Neural progenitor cell (in vitro differentiated cells): ENCODE measurements around the gene FCAMR. TPM values are rescaled to one million over a fixed set of nuclear protein-coding genes. Genes with fewer than 3 reads are reported as not detected.

Experiments
- DNase-seq: peaks from one replicate; pipeline ENCODE4 v3.0.0-alpha.2; 2016; ENCODE audit warnings: low spot score
- H2AFZ ChIP-seq: fragments of 200-600 bp; sonication (generic); replicated peaks from 2 replicates; pipeline ENCODE4 v1.6.1; 2016; ENCODE audit warnings: antibody characterized with exemption
- H3F3A ChIP-seq: fragments of 200-600 bp; sonication (generic); 2 replicates; pipeline ENCODE4 v1.6.1; 2016; ENCODE audit warnings: antibody characterized with exemption, low read depth
- H3K27ac ChIP-seq: fragments of 200-600 bp; sonication (generic); 2 replicates; pipeline ENCODE4 v1.5.1; 2016; ENCODE audit warnings: mild to moderate bottlenecking
- H3K27me3 ChIP-seq: fragments of 200-600 bp; sonication (generic); 2 replicates; pipeline ENCODE4 v1.6.1; 2016; ENCODE audit warnings: mild to moderate bottlenecking, moderate library complexity
- H3K36me3 ChIP-seq: fragments of 200-600 bp; sonication (generic); 2 replicates; pipeline ENCODE4 v1.5.1; 2016
- H3K4me1 ChIP-seq: fragments of 200-600 bp; sonication (generic); 2 replicates; pipeline ENCODE4 v1.6.1; 2016; ENCODE audit warnings: mixed run types
- H3K4me2 ChIP-seq: fragments of 200-600 bp; sonication (generic); 2 replicates; pipeline ENCODE4 v1.6.1; 2016
- H3K4me3 ChIP-seq: fragments of 200-600 bp; sonication (generic); 2 replicates; pipeline ENCODE4 v1.5.1; 2016
- H3K79me2 ChIP-seq: fragments of 200-600 bp; sonication (generic); 2 replicates; pipeline ENCODE4 v1.6.1; 2016; ENCODE audit warnings: low read depth
- H3K9ac ChIP-seq: fragments of 200-600 bp; sonication (generic); 2 replicates; pipeline ENCODE4 v1.6.1; 2016
- H3K9me3 ChIP-seq: fragments of 200-600 bp; sonication (generic); 2 replicates; pipeline ENCODE4 v1.5.1; 2016; ENCODE audit warnings: low read depth
- H4K20me1 ChIP-seq: fragments of 200-600 bp; sonication (generic); 2 replicates; pipeline ENCODE4 v1.6.1; 2016; ENCODE audit warnings: low read depth
- H3K27ac Mint-ChIP-seq: 3 replicates; pipeline ENCODE4 v1.8.0; 2021; ENCODE audit warnings: mixed read lengths
- H3K27me3 Mint-ChIP-seq: 2 replicates; pipeline ENCODE4 v1.8.0; 2022; ENCODE audit warnings: low read depth, mild to moderate bottlenecking, inconsistent platforms, moderate library complexity, mixed read lengths; ENCODE audit not compliant: insufficient read depth
- H3K36me3 Mint-ChIP-seq: 3 replicates; pipeline ENCODE4 v1.8.0; 2021; ENCODE audit warnings: mixed read lengths
- H3K4me1 Mint-ChIP-seq: 3 replicates; pipeline ENCODE4 v1.8.0; 2021; ENCODE audit warnings: mixed read lengths
- H3K4me3 Mint-ChIP-seq: 3 replicates; pipeline ENCODE4 v1.8.0; 2021; ENCODE audit warnings: mild to moderate bottlenecking, moderate library complexity, mixed read lengths
- H3K9me3 Mint-ChIP-seq: 3 replicates; pipeline ENCODE4 v1.8.0; 2020; ENCODE audit warnings: mixed read lengths
- CTCF ChIP-seq: fragments of 200-600 bp; sonication (generic); IDR thresholded peaks from 2 replicates; pipeline ENCODE4 v1.5.1; 2017; ENCODE audit warnings: antibody characterized with exemption, mild to moderate bottlenecking
- EZH2 ChIP-seq: fragments of 200-600 bp; sonication (generic); IDR thresholded peaks from 2 replicates; pipeline ENCODE4 v1.6.1; 2017; ENCODE audit warnings: antibody characterized with exemption, mild to moderate bottlenecking, moderate library complexity
- EZH2phosphoT487 ChIP-seq: fragments of 200-600 bp; sonication (generic); IDR thresholded peaks from 2 replicates; pipeline ENCODE4 v1.6.1; 2017; ENCODE audit warnings: antibody characterized with exemption
- total RNA-seq: library from RNA; depleted of rRNA; stranded (reverse); fragments of >200 nt; gene quantifications from 2 replicates; pipeline ENCODE4 v1.2.3, GENCODE V29; 2015; ENCODE audit warnings: low replicate concordance

Gene FCAMR
- total RNA-seq, 1 donor from 2014 or later: not detected

DNA sequence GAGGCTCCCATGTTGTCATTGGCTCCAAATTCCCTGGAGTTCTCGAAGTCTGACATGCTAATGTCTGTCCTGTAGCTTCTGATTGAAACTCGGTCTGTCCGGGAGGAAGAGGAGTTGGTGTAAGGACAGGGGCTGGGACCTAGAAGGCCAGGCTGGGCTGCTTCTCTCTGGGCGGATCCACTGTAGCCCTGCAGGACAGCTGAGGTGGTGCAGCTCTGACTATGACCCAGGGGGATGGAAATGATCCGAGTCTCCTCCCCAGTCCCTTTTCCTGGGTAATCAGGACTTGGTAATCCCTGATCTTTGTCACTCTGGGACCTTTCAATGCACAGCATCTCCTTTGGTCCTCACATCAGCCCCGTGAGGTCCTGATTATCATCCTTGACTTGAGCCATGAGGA is 38.6 kb downstream of the FCAMR start:
- Histone ChIP-seq H3K9ac (no peak overlapping the region), H3K36me3 (no peaks in the 10 kb centered on the region), H3K9me3 (no peaks in the 10 kb centered on the region), H3K79me2 (no peaks in the 10 kb centered on the region), H3K4me1 (no peaks in the 10 kb centered on the region), H3K27me3 (no peaks in the 10 kb centered on the region), H3K4me3 (no peak overlapping the region), H3K4me2 (no peak overlapping the region), H4K20me1 (no peaks in the 10 kb centered on the region), H3K27ac (no peak overlapping the region), H2AFZ (no peak overlapping the region), H3F3A (no peaks in the 10 kb centered on the region)
- TF ChIP-seq EZH2phosphoT487 (no peak), EZH2 (no peak), CTCF (no peak)
- no peak overlapping the region for H3K4me3 Mint-ChIP-seq
- no peaks in the 10 kb centered on the region for H3K4me1 Mint-ChIP-seq
- no peaks in the 10 kb centered on the region for H3K27me3 Mint-ChIP-seq
- DNase-seq: no peak
- no peaks in the 10 kb centered on the region for H3K9me3 Mint-ChIP-seq
- no peak overlapping the region for H3K27ac Mint-ChIP-seq
- no peaks in the 10 kb centered on the region for H3K36me3 Mint-ChIP-seq

DNA sequence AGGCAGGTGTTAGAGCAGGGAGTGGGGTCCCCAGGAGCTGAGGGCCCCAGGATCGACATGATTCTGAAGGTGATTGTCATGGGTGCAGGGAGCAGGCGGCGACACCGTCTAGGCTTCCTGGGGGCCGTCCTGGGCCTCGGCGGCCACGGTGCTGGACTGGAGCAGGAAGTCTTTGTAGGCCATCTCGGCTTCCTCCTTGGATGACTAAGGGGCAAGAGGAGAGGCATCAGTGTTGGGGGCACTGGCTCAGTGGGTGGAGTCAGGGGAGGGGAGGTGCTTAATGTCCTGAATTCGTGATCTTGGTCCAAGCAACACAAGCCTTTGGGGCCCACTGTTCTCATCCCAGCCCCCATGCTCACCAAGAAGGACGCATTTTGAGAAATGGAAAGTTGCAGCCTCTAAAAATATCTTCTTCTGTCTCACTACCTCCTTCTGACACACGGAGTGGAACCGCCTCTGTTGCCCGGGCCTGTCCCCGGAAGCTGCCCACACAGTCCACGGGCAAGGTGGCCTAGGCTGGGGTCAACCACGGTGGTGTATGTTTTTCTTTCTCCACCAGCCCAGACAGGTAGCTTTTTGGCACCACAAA is 40.0 kb downstream of the FCAMR start:
- Mint-ChIP-seq H3K4me1 (no peaks in the 10 kb centered on the region), H3K27me3 (no peaks in the 10 kb centered on the region), H3K27ac (no peak overlapping the region), H3K4me3 (no peak overlapping the region), H3K9me3 (no peaks in the 10 kb centered on the region), H3K36me3 (no peaks in the 10 kb centered on the region)
- no peaks in the 10 kb centered on the region for H4K20me1 ChIP-seq
- H3K9ac ChIP-seq: no peak overlapping the region
- no peaks in the 10 kb centered on the region for H3K27me3 ChIP-seq
- TF ChIP-seq EZH2phosphoT487 (no peak), EZH2 (no peak), CTCF (no peak)
- DNase-seq: no peak
- no peak overlapping the region for H3K4me3 ChIP-seq
- H3K9me3 ChIP-seq: no peaks in the 10 kb centered on the region
- H3K4me2 ChIP-seq: no peak overlapping the region
- no peaks in the 10 kb centered on the region for H3K36me3 ChIP-seq
- H3K79me2 ChIP-seq: no peaks in the 10 kb centered on the region
- H3K27ac ChIP-seq: no peak overlapping the region
- no peaks in the 10 kb centered on the region for H3K4me1 ChIP-seq
- no peak overlapping the region for H2AFZ ChIP-seq
- no peaks in the 10 kb centered on the region for H3F3A ChIP-seq

DNA sequence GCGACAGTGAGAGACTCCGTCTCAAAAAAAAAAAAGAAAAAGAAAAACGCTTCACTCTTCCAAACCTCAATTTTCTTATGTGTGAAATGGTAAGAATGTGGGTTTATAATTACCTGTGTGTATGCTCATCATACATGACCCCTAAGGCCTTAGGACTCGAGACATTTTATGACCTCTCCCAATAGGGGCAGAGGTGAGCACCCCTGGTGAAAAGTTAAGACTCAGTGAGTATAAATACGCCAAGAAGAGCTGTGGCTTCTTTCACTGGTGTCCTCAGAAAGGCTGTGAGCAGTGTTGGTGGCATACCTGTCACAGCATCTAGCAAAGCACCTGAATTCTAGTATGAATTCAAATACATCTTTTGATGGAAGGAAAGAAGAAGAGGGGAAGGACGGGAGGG is 40.7 kb downstream of the FCAMR start:
- H3K27me3 Mint-ChIP-seq: no peaks in the 10 kb centered on the region
- no peaks in the 10 kb centered on the region for H3K4me1 ChIP-seq
- H3K36me3 ChIP-seq: no peaks in the 10 kb centered on the region
- no peak overlapping the region for H3K4me3 Mint-ChIP-seq
- no peak overlapping the region for H3K4me3 ChIP-seq
- no peak overlapping the region for H2AFZ ChIP-seq
- no peak for DNase-seq
- no peak overlapping the region for H3K4me2 ChIP-seq
- H3K9me3 Mint-ChIP-seq: no peaks in the 10 kb centered on the region
- H3K27ac ChIP-seq: no peak overlapping the region
- H3K27me3 ChIP-seq: no peaks in the 10 kb centered on the region
- no peak for TF ChIP-seq EZH2
- TF ChIP-seq CTCF: no peak
- no peak for TF ChIP-seq EZH2phosphoT487
- H3F3A ChIP-seq: no peaks in the 10 kb centered on the region
- no peaks in the 10 kb centered on the region for H3K9me3 ChIP-seq
- H3K4me1 Mint-ChIP-seq: no peaks in the 10 kb centered on the region
- no peak overlapping the region for H3K27ac Mint-ChIP-seq
- no peaks in the 10 kb centered on the region for H4K20me1 ChIP-seq
- H3K36me3 Mint-ChIP-seq: no peaks in the 10 kb centered on the region
- H3K79me2 ChIP-seq: no peaks in the 10 kb centered on the region
- no peak overlapping the region for H3K9ac ChIP-seq
